ENCODE data around the gene NETO2.
"Not testable (repeated sequence)": the region's sequence is repeated elsewhere in the genome, so short reads cannot be mapped to it uniquely, and the experiment has no call there.

NETO2 gene

DNA sequence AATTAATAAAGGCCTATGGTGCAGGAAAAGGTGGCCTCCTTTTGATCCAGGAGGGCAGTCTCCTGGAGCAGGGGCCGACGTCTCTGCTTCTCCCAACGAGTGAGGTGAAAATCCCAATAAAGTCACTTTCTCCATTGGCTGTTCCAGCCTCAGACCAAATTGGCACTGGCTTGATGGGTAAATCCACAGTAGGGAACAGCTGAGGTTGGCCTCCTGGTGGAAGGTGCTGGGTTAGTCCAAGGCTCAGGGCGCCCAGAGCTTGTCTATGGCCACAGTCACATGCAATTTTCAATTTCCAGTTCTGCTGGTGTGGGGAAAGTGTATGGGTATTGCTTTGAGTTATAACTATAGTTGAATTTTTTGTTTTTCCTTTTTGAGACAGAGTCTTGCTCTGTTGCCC, 79.0 kb downstream of the NETO2 start:
- no peak for DNase-seq

DNA sequence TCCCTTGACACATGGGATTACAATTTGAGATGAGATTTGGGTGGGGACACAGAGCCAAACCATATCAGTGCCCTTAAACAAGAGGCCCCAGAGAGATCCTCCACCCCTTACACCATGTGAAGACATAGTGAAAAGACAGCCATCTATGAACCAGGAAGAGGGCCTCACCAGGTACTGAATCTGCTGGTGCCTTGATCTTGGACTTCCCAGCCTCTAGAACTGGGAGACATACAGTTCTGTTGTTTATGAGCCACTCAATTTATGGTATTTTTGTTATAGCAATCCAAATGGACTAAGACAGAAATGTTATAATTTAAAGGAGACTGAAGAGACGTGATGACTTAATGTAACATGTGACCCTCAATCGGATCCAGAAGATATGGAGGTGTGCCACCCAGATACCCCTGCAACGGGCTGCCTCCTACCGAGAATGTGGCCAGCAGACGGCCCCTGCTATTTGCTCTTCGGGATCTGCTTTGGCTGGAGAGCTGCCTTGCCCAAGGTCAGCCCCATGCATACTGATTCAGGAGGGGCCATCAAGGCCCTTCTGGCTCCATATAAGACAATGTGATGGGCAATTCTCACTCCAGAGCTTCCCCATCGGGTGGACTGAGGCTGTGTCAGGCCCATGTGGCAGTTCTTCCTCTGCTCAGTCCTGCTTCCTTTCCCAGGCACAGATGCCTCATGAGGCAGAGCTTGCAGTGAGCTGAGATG, 80.6 kb downstream of the NETO2 start:
- DNase-seq: no peak

DNA sequence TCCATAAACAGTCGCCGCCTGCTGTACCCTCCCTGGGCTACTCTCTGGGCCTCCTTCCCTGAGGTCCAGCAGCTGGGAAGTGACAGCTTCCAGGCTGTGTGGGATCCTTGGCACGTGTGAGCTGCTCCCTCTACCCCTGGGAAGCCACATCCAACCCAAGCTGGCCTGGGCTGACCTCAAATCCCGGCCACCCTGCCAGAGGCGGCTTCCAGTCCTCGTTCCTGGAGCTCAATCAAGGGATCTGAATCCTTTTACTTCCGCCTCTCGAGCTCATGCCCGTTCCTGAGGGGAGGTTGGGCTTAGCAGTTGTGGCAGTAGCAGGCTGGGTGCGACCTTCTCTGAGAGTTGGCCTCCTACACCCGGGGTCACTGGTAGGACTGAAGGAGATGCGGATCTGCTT, 82.5 kb downstream of the NETO2 start:
- DNase-seq: no peak

DNA sequence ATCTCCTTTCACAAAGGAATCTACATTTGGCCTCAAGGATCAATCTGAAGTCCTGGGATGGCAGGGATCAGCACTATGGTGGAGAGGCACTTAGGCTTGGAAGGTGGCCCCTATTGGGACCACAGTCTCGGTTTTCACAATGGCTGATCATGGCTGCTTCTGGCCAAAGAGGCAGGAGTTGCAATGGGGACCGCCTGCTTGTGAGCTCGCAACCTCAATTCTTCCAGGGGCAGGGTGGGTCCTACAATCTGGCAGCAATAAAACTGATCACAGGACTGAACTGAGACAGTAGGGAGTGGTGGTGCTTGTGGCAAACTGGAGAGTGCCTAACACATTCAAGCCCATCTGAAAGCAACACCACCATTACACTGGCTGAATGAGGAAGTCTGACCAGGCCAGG, 83.1 kb downstream of the NETO2 start:
- no peak for DNase-seq

DNA sequence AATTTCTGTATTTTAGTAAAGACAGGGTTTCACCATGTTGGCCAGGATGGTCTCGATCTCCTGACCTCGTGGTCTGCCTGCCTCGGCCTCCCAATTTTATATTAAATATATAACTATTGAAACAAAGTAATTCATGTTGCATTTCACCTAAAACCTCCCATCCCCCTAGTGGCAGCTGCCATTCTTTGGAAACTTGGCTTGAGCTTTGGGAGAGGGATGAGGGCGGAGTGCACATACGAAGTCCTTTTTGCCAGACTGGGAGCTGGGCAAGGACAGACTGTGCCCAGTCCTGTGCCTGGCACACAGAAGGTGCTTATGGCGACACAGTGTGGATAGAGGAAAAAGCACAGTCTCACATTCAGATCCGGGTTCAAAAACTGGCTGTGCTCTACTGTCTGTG, 83.8 kb downstream of the NETO2 start:
- no peak for DNase-seq

DNA sequence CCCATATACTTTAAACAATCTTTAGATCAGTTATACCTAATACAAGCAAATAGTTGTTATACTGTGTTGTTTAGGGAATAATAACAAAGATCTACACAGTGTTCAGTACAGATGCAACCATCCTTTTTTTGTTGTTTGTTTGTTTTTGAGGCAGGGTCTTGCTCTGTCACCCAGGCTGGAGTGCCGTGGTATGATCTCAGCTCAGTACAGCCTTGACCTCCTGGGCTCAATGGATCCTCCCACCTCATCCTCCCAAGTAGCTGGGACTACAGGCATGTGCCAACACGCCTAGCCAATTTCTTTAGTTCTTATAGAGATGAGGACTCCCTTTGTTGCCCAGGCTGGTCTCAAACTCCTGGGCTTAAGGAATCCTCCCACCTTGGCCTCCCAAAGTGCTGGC, 84.6 kb downstream of the NETO2 start:
- DNase-seq: not testable (repeated sequence)

DNA sequence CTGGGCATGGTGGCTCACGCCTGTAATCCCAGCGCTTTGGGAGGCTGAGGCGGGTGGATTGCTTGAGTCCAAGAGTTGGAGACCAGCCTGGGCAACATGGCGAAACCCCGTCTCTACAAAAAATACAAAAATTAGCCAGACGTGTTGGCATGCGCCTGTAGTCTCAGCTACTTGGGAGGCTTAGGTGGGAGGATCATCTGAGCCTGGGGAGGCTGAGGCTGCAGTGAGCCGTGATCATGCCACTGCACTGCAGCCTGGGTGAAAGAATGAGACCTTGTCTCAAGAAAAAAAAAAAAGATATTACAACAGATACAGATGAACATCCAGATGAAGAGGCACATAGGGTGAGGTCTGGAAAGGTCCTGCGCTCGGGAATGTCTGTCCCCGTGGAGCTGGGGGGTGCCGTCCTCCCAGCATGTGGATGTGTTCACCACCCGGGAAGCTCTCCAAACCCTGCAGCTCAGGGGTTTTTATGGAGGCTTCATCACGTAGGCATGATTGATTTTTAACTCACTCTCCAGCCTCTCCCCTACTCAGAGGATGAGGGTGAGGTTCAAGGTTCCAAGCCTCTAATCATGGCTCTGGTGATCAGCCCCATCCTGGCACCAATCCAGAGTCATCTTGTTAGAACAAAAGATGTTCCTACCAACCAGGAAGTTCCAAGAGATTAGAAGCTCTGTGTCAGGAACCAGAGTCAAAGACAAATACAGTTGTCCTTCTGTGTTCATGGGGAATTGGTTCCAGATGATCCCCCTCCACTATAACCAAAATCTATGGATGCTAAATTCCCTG, 85.3 kb downstream of the NETO2 start:
- no peak for DNase-seq

DNA sequence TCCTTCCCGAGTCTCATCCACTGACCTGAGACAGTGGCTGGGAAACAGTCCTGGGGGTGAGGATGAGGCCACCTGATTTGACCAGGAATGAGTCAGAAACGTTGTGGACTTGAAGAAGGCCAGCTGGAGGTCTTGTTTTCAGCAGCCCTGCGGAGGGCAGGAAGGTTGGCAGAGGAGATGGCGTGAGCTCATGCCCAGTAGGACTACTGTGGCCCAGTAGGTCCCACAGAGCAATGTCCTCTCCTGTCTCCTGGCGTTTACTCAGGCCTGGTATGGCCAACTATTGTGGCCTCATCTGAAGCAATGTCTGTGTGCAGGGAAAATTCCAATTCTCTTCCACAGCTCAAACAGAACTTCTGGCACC, 86.1 kb downstream of the NETO2 start:
- DNase-seq: no peak

DNA sequence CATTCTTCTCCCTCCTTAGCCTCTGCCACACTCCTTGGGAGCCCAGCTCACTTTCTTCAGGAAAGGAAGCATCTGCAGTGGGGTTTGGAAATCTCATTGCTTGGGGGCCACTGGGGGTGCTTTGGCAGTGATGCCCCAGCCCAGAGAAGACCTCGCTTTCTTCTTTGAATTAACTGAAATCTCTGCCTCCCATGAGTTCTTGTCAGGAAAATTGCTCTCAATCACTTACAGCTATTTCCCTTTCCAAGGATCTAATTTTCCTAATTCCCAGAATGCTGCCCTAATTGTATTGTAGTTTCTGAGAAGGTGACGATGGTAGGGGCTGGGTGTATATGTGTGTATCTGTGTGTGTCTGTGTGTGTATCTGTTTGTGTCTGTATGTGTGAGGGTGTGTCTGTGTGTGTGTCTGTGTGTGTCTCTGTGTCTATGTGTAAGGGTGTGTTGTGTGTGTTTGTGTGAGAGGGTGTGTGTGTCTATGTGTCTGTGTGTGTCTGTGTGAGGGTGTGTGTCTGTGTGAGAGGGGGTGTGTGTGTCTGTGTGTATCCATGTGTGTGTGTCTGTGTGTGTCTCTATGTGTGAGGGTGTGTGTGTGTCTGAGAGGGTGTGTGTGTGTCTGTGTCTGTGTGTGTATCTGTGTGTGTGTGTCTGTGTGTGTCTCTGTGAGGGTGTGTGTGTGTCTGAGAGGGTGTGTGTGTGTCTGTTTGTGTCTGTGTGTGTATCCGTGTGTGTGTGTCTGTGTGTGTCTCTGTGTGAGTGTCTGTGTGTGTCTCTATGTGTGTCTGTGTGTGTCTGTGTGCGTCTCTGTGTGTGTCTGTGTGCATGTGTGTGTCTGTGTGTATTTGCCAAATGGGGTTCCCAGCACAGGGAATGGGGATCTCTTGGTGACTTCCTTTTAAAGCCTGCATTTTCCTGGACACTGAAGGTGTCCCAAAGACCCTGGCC, 86.8 kb downstream of the NETO2 start:
- no peak for DNase-seq

DNA sequence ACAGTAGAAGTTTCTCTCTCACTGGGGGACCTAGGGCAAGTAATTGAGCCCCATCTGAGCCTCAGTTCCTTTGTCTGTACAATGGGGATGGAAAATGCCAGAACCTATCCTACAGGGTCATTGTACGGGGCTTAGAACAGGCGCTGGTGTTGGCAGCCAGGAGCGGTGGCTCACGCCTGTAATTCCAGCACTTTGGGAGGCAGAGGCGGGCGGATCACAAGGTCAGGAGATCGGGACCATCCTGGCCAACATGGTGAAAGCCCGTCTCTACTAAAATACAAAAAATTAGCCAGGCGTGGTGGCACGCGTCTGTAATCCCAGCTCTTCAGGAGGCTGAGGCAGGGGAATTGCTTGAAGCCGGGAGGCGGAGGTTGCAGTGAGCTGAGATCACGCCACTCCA, 87.7 kb downstream of the NETO2 start:
- not testable (repeated sequence) for DNase-seq

DNA sequence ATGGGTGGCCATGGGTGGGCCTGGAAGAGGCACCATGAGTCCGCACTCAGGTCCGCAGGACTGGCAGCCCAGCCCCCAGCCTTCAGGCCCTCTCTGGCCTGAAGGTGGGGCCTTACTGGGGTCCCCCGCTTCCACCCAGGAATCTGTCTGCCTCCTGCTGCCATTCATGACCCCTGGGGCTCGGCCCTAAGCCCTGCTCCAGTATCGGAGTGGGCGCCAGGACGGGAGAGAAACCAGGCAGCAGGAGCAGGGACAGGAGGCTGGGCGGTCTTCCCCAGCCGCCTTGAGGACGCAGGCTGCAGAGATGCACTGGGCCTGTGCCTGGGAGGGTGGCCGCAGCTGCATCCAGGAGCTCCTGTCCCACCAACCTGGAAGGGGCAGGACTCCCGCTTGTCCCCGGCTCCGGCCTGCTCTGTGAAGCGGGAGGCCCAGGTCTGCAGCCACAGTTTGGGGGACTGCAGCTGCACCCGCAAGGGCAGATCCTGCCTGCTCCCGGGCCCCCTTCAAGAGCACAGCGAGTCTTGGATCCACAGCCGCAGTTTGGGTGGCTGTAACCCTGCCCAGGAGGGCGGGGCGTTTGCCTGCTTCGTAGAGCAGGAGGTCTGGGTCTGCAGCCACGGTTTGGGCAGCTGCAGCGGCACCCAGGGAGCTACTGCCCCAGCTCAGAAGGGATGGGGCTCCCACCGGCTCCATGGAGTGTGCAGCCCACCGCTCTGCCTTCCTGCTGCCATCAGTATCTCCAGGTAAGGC, 88.4 kb downstream of the NETO2 start:
- DNase-seq: no peak

DNA sequence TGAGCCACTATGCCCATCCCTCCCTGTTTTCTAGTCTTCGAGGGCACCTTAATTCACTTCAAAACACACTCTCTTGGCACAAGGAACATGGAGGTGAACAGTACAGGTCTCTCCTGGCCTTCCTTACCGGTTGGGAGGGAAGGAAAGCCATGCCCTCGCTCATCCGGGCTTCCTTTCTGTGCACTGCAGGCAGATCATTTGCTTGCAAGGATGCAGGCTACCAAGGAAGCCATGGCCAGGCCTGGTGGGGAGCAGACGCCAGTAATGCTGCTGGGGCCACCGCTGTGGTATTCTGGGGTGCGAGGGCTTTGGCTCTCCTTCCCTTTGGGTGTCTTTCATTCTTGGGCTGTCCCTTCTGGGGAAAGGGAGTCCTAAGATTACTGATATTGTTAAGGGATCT, 89.4 kb downstream of the NETO2 start:
- DNase-seq: no peak

DNA sequence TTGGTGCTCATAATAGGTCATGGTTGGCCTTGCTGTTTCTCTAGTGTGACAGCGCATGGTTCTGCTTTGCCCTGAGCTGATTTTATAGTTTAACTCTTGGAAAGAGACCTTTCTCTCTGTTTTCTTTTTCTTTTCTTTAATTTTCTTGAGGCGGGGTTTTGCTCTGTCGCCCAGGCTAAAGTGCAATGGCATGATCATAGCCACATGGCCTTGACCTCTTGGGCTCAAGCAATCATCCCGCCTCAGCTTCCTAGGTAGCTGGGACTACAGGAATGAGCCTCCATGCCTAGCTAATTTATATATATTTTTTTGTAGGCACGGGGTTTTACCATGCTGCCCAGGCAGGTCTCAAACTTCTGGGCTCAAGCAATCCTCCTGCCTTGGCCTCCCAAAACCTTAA, 89.8 kb downstream of the NETO2 start:
- no peak for DNase-seq

DNA sequence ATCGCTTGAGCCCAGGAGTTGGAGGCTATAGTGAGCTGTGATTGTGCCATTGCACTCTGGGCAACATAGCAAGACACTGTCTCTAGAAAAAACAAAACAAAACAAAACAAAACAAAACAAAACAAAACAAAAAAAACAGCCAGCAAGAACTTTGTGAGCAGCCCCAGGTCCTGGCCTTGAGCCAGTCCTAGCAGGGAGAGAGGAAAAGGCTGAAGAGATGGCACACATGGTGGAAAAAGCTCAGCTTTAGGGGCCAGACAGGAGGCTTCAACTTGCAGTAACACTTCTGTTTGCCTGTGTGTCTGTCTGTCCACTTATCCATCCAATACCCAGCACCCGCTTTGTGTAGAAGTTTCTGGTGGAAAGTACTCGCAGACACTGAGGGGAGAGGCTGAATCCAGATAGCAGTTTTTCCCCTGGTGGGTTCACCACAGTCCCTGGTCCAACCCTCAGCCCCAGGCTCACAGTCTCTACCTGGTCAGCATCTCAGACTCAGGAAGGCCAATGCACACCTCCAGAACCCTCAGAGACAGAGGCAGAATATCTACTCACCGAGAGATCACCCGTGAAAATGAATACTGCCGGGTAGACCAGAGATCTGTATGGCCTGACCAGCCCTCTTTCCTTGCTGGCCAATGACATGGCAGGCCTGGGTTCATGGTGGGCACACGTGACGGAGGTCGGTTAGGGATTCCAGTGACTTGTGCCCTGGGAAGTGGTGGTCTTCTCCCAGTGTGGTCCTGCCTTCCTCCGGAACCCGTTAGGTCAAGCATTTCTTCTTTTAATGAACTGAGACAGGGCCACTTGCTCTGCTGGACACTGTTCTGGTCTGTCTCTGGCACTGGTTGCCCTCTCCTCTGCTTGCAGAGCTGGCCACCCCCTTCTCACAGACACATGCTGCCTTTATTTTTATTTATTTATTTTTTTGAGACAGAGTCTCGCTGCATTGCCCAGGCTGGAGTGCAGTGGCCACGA, 90.8 kb downstream of the NETO2 start:
- no peak for DNase-seq

DNA sequence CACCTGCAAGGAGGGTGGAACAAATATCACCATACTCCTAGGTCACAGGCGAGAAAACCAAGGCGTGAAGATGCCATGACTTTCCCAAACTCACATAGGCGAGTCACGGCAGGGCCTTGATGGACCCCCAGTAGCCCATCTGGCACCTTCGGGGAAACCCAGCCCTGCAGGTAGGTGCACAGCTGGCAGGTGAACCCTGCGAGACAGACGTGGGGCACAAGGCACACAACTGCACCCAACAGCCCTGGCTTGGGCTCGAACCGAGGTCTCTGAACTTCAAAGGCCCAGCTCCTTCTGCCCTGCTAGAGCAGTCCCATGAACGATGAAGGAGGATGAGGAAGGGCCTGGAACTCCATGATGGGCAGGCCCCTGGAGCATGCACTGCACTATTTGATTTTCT, 92.7 kb downstream of the NETO2 start:
- DNase-seq: no peak

DNA sequence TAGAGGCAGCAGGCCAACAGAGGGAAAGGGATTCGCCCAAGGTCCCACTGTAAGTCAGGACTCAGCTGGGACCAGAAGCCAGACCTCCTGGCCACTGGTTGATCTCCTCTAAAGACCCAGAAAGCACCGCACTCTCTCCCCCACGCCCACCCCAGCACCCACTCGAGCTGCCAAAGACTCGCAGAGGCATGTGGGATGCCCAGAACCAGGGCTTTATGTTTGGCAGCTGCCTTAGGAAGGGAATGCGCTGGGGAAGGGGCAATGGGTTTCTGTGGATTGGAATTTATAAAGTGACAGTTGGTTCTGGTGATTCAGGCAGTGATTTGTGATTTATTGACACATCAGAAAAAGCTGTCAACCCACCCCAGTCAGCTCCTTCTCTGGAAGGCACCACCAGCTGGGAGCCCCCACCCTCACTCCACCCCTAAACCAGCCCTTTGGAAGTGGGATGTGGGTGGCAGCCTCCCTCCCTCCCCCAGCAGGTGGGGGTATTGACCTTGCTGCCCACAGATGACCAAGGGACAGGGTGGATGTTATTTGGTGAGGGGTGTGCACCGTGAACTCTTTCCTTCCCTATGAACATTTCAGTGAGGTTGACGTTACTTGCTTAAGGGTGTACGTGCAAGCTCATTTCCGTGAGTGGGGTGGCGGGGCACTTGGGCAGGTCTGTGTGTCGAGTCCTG, 93.7 kb downstream of the NETO2 start:
- no peak for DNase-seq

DNA sequence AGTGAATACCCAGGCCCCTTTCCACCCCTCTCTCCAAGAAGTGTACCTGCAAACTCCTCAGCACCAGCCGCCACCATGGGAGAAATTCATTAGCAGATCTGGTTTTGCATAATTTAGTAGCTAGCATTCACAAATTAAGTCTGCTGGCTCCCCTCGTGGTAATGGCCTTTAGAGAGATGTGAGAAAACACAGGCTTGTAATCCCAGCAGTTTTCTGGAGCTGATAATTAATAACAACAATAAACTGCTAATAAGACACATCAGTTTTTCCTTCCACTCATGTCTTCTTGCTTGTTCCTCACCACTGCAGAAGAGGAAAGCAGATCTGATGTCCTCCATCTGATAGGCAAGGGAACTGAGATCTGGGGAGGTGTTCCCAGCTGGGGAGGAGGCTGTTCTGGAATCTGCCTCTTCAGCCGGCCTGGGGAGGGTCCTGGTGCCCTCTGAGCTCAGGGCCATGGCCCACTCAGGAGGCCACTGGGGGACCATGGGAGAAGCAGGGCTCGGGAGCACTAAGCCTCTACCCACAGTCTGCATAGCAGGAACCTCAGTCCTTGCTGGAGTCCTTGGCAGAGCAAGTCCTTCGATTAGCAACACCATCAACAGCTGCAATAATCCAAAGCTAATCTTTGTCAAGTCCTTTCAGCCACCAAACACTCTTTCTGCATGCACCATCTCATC, 96.1 kb downstream of the NETO2 start:
- no peak for DNase-seq

DNA sequence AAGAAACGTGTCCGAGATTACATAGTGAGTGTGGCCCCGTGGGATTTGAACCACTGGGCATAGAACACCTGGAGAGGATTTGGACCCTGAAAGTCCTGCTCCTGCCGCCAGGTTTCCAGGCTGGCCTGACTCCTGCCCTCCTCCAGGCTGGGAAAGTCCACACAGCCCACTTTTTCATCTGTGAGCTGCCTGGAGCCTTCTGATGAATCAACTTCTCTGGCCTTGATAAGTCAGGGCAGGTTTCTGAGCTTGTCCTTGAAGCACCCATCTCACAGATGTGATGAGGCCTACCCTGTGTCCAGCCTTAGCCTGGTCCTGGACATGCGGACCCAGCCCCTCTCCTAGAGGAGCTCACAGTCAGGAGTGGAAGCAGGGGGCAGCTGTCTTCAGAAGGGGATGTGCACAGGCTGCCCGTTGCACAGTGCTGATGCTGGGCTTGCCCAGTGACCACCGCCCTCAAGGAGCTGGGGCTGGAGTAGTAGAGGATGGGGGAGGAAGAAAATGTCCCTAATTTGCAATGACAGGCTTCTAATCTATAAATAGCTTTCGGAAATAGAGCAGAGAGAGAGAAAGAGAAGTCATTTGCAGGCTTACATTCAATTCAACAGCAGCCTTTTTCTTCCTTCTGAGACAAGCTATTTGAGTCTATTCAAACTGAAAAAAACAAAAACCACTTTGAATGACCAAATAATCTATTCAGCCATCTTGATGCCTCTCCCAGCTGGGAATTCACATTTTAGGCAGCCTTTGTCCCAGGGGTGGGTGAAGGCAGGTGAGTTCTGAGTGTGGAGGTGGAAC, 96.8 kb downstream of the NETO2 start:
- DNase-seq: no peak

DNA sequence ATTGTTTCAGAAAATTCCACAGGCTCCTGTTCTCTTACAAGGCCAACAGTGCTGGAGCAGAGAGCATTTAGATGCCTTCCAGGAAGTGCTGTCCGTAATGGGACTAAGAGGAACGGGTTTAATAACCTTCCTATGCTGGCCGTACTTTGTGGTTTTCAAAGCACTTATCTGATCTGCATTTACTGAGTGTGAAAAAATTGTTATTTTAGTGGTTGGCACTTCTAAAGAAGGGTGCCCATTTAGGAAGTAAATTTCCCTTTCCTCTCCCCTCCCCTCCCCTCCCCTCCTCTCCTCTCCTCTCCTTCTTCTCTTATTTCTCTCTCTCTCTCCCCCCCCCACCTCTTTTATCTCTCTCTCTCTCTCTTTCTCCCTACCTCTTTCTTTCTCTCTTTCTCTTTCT, 98.3 kb downstream of the NETO2 start:
- DNase-seq: no peak

DNA sequence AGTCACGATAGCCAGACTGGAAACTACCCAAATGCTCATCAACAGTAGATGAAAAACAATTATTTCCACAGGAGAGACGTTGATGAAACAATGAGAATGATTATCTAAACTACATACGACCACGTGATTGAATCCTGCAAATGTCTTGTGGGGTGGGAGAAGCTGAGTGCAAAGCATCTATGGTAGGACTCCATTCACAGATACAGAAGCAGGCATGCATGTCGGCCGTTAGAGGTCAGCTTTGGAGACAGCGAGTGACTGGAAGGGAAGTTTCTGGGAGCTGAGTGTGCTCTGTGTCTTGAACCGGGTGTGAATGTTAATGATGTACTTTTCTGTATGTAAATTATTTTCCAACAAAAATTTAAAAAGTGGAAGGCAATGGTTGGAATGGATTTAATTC, 98.7 kb downstream of the NETO2 start:
- no peak for DNase-seq
